Measurements from ENCODE around the gene CHM. TPM values are rescaled to one million over a fixed set of nuclear protein-coding genes. Genes with fewer than 3 reads are reported as not detected.

CHM gene
- total and polyA plus RNA-seq, 2 of the 8 experiments (the other 6 are each of a cell fraction or from before 2014, with no cell fraction given) = 8.6 to 15.5 TPM

GRCh38 chrX:86033385-86033784, 14.0 kb downstream of the CHM start (continued):
- TF ChIP-seq ATF3 (IDR thresholded peaks at IDR 0.05; ENCODE audit: insufficient read depth, low read depth, low read length) (no peak), TAF7 (optimal IDR thresholded peaks at IDR 0.05; ENCODE audit: borderline replicate concordance, low read depth, low read length) (no peak), GABPA (IDR thresholded peaks at IDR 0.05; ENCODE audit: borderline replicate concordance, insufficient read depth, low read length) (no peak), EP300 (IDR thresholded peaks at IDR 0.05; ENCODE audit: borderline replicate concordance in 1 of 2, low read depth in 2 of 2, low read length in 2 of 2) (no peak), SP2 (IDR thresholded peaks at IDR 0.05; ENCODE audit: low read length) (no peak)
